IPS-18a (cell line): ENCODE data around the gene CBFA2T3.
A peak's percentile ranks its signal among the peaks of the same experiment; 100 is the strongest.

Experiments used
- H3K27ac ChIP-seq: one replicate; pipeline ENCODE4 v1.5.1; 2013; ENCODE audit warnings: low read length
- H3K27me3 ChIP-seq: one replicate; pipeline ENCODE4 v1.6.1; 2013; ENCODE audit warnings: mild to moderate bottlenecking, low read length; ENCODE audit not compliant: control insufficient read depth, insufficient read depth
- H3K36me3 ChIP-seq: one replicate; pipeline ENCODE4 v1.6.1; 2013; ENCODE audit warnings: low read depth, low read length; ENCODE audit not compliant: control insufficient read depth
- H3K4me1 ChIP-seq: one replicate; pipeline ENCODE4 v1.6.1; 2013; ENCODE audit warnings: low read depth, low read length; ENCODE audit not compliant: control insufficient read depth
- H3K4me3 ChIP-seq: one replicate; pipeline ENCODE4 v1.5.1; 2013; ENCODE audit warnings: low read length
- H3K9ac ChIP-seq: one replicate; pipeline ENCODE4 v1.6.1; 2013; ENCODE audit warnings: mild to moderate bottlenecking, low read length, moderate library complexity
- H3K9me3 ChIP-seq: one replicate; pipeline ENCODE4 v1.6.1; 2013; ENCODE audit warnings: low read depth, low read length; ENCODE audit not compliant: control insufficient read depth

The CBFA2T3 gene

DNA sequence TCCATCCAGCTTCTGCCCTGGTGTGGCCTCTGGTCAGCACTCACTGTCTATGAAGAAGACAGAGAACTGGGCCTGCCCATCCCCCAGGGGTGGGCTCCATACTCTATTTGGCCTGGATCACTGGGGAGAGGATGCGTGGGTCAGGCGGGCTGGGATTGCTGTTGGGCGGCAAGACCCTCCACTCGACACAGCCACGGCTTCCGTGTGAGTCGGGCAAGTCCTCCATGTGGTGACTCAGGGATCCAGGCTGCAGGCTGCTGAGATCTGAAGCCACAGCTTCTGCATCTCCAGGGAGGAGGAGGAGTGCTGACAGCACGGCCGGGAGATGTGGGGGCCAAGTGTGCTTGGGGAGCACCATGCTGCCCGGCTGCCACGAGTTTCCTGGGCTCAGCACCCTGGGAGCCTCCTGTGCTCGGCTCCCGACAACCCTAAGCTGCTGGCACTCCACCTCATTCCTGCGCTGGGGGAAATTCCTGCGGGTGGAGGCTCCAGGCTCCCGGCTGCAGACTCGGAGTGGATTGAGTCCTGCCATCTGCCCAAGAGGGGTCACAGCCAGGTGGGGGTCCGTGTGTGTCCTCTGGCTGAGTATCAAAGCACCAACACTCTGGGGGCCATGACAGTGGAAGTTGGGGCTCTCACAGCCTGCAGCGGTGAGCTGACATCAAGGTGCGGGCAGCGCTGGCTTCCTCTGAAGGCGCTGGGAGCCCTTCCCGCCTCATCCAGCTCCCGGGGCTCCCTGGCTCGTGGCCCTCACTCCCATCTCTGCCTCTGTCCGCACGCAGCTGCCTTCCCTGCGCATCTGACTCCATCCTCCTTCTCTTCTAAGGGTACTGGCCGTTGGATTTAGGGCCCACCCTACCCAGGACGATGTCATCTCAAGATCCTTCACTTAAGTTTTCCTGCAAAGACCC, 24.4 kb upstream of the CBFA2T3 start:
- H3K9ac ChIP-seq: no peak overlapping the region
- H3K4me3 ChIP-seq: peak overlapping the region; percentile 33
- no peaks in the 10 kb centered on the region for H3K36me3 ChIP-seq

GRCh38 chr16:89000207-89000959, 23.4 kb upstream of the CBFA2T3 start:
- H3K9me3 ChIP-seq: peaks cover 6% of the 10 kb centered on the region
- no peak overlapping the region for H3K9ac ChIP-seq
- H3K4me1 ChIP-seq: peaks cover 13% of the 10 kb centered on the region
- H3K36me3 ChIP-seq: no peaks in the 10 kb centered on the region
- no peak overlapping the region for H3K27ac ChIP-seq
- peaks cover 23% of the 10 kb centered on the region for H3K27me3 ChIP-seq
- no peak overlapping the region for H3K4me3 ChIP-seq

More for the DNA sequence above, 24.4 kb upstream of the CBFA2T3 start:
- Histone ChIP-seq H3K27me3 (peaks cover 23% of the 10 kb centered on the region), H3K4me1 (peaks cover 13% of the 10 kb centered on the region), H3K9me3 (peaks cover 6% of the 10 kb centered on the region), H3K27ac (no peak overlapping the region)

GRCh38 chr16:88999457-89000206, 22.6 kb upstream of the CBFA2T3 start:
- no peak overlapping the region for H3K9ac ChIP-seq
- no peaks in the 10 kb centered on the region for H3K36me3 ChIP-seq
- H3K27ac ChIP-seq: no peak overlapping the region
- H3K9me3 ChIP-seq: peaks cover 6% of the 10 kb centered on the region
- peaks cover 13% of the 10 kb centered on the region for H3K4me1 ChIP-seq
- H3K4me3 ChIP-seq: no peak overlapping the region
- H3K27me3 ChIP-seq: peaks cover 23% of the 10 kb centered on the region

- H3K27ac ChIP-seq: no peak overlapping the region
- no peak overlapping the region for H3K4me3 ChIP-seq
- peaks cover 6% of the 10 kb centered on the region for H3K9me3 ChIP-seq
- H3K36me3 ChIP-seq: no peaks in the 10 kb centered on the region
- H3K4me1 ChIP-seq: peaks cover 18% of the 10 kb centered on the region
- H3K27me3 ChIP-seq: peaks cover 11% of the 10 kb centered on the region
- no peak overlapping the region for H3K9ac ChIP-seq
Observed at GRCh38 chr16:88995746-88996535, 18.9 kb upstream of the CBFA2T3 start.

DNA sequence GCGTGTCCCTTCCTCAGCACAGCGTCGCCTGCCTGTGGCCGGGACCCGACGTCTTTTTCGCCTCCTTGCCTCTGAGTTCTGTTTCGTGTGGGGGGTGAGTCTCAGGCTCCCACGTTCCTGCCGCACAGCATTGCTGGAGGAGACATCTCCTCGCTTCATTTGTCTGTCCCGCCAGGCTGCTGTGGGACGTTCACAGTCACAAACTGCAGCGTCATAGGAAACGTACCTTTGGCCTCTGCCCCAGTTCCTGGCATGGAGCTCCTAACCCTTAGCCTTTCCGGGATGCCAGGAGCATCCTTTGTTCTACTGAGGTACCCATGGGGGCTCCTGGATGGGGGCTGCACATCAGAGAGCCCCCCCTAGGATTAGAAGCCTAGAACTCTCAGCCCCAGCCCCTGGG, 18.2 kb upstream of the CBFA2T3 start:
- H3K9me3 ChIP-seq: peaks cover 6% of the 10 kb centered on the region
- H3K4me1 ChIP-seq: peaks cover 16% of the 10 kb centered on the region
- no peak overlapping the region for H3K4me3 ChIP-seq
- no peak overlapping the region for H3K9ac ChIP-seq
- no peak overlapping the region for H3K27ac ChIP-seq
- peaks cover 4% of the 10 kb centered on the region for H3K27me3 ChIP-seq
- no peaks in the 10 kb centered on the region for H3K36me3 ChIP-seq

GRCh38 chr16:88994695-88995094, 17.7 kb upstream of the CBFA2T3 start:
- peaks cover 6% of the 10 kb centered on the region for H3K9me3 ChIP-seq
- H3K27me3 ChIP-seq: no peaks in the 10 kb centered on the region
- H3K4me1 ChIP-seq: peaks cover 12% of the 10 kb centered on the region
- H3K36me3 ChIP-seq: no peaks in the 10 kb centered on the region
- no peak overlapping the region for H3K9ac ChIP-seq
- no peak overlapping the region for H3K27ac ChIP-seq
- no peak overlapping the region for H3K4me3 ChIP-seq

DNA sequence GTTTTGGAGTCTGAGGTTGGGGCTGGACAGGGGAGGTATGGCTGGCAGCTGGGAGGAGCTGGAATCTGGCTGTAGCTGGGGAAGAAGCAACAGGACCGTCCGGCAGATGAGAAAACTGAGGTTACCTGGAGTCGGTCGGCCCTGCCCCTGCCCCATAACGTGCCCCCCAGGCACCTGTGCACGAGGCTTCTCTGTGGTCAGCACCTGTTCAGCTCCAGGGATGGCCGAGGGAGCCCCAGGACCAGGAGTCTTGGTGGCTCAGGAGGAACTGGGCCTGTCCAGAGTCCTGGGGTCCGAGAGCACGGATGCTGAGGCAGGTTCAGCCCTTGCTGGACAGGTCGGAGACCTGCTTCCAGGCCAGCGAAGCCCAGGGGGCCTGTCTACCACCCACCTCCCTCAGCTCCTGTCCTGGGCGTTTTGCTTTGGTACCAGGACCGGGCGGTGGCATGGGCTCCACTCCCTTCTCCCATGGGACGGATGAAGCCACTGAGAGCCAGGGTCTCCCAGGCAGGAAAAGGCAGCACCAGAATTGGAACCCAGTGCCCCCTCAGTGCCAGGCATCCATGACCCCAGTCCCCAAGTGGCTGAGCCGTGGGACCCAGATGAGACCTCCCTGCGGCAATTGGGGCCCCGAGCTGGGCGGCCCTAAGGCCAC, 17.1 kb upstream of the CBFA2T3 start:
- peaks cover 6% of the 10 kb centered on the region for H3K9me3 ChIP-seq
- H3K36me3 ChIP-seq: no peaks in the 10 kb centered on the region
- no peak overlapping the region for H3K27ac ChIP-seq
- H3K4me1 ChIP-seq: peaks cover 12% of the 10 kb centered on the region
- no peak overlapping the region for H3K9ac ChIP-seq
- no peak overlapping the region for H3K4me3 ChIP-seq
- H3K27me3 ChIP-seq: no peaks in the 10 kb centered on the region

DNA sequence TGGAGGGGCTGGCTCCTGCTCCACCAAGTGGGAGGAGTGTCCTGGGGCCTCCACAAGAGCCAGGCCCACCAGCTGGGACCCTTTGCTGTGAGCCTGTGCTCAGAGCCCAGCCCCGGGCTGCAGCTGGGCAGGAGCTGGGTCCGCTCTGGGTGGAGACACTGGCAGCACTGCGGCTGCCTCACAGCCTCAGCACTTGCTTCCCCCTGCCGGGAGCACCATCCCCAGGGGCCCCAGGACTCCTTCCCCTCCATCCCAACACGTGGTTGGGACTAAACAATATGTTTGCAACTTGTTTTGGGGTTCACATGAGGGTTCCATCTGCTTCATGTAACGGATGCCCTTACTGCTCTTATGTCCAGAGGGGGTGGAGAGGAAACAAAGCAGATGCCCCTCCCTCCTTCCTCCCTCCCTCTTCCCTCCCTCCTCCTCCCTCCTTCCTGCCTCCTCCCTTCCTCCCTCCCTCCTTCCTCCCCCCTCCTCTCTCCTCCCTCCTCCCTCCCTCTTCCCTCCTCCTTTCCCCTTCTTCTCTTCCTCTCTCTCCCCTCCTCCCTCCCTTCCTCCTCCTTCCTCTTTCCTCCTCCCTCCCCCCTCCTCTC, 16.3 kb upstream of the CBFA2T3 start:
- H3K4me1 ChIP-seq: peaks cover 12% of the 10 kb centered on the region
- H3K27ac ChIP-seq: no peak overlapping the region

DNA sequence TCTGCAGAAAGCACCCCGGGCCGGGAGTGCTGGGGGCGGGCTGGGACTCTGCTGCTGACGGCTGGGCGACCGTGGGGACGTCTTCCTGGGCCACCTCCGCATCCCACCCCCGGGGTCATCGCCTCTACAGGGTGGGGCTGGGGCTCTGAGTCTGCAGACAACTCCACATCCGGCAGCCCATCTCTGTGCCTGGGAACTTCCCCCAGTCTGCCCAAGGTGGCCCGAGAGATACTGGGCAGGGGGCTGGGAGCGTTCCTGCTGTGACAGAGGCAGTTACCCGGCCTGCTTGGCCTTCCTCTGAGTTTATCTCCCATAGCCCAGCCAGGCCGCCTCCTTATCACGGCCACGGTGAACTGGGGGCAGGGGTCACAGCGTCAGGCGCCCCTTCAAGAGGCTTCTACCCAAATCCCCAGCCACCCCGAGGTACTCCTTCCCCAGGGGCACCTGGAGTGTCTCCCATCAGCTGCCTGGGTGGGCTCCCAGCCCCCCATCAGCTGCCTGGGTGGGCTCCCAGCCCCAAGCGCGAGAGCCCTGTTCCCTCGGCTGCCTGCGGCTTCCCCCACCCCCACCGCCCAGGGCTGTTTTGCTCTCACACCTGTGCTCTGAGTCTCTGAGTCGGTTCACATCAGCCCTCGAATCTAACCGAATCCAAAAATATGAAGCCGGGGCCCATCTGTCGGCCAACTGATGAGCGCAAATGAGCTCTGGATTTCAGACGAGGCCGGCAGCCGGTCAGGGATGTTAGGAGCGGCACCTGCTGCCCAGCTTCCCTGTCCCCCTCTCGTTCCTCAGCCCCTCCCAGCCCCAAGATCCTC, 15.6 kb upstream of the CBFA2T3 start:
- Histone ChIP-seq H3K27me3 (no peaks in the 10 kb centered on the region), H3K9me3 (peaks cover 2% of the 10 kb centered on the region), H3K4me3 (no peak overlapping the region), H3K4me1 (peaks cover 12% of the 10 kb centered on the region), H3K27ac (no peak overlapping the region), H3K9ac (no peak overlapping the region), H3K36me3 (no peaks in the 10 kb centered on the region)

More for the DNA sequence above, 16.3 kb upstream of the CBFA2T3 start:
- no peaks in the 10 kb centered on the region for H3K27me3 ChIP-seq
- no peaks in the 10 kb centered on the region for H3K36me3 ChIP-seq
- no peak overlapping the region for H3K4me3 ChIP-seq
- no peak overlapping the region for H3K9ac ChIP-seq
- H3K9me3 ChIP-seq: peaks cover 6% of the 10 kb centered on the region
